Skin epidermis (tissue), 12 donors: ENCODE results near the gene KIRREL3.

Source experiments
- H3K27ac ChIP-seq, 21 experiments: fragments of 200-600 bp; sonication (generic) in 11 of 21; one replicate each; pipeline ENCODE4 v1.5.0; 2020; ENCODE audit warnings: mild to moderate bottlenecking in 3 of 21, inconsistent platforms in 2 of 21, moderate library complexity in 2 of 21
- H3K4me3 ChIP-seq, 7 experiments: fragments of 200-600 bp; sonication (generic) in 2 of 7; one replicate each; pipeline ENCODE4 v1.5.0; 2020; ENCODE audit warnings: inconsistent platforms in 2 of 7, mild to moderate bottlenecking in 2 of 7, moderate library complexity in 1 of 7

Gene KIRREL3

DNA sequence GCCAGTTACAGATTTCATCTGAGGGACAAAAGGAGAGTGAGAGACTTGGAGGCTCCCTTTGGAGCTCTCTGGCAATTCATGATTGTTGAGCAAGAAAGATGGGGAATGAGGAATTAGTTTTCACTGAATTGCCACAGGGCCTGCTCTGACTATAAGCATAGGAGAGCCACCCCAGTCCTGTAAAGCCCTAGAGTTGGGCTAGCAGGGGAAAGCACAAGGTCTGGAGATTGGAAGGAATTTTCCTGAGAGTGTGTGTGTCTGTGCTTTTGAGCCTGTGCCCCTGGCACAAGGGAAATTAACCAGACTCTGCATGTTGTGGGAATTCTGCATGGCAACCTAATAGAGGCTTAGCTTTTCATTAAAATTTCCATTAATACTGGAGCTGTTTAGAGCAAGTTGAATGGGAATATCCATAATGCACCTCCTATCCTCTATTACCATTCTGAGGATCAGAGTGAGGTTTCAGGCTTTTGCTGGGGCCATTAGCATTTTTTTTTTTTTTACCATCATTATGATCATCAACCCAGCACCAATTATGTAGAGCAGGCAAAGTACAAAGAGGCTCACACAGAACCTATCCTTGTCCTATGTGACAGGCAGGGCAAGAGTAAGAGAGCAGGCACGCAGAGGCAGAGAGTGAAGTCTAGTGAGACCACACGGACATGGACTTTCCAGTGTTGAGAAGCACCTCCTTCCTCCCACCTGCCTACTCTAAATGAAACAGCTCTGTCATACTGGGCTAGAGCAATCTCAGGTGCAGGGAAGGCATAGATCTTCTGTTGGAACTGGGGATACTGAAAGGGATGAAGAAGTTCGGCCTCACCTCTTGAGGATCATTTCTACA is 336.6 kb downstream of the KIRREL3 start:
- Histone ChIP-seq H3K27ac (no peak overlapping the region), H3K4me3 (no peak overlapping the region)

DNA sequence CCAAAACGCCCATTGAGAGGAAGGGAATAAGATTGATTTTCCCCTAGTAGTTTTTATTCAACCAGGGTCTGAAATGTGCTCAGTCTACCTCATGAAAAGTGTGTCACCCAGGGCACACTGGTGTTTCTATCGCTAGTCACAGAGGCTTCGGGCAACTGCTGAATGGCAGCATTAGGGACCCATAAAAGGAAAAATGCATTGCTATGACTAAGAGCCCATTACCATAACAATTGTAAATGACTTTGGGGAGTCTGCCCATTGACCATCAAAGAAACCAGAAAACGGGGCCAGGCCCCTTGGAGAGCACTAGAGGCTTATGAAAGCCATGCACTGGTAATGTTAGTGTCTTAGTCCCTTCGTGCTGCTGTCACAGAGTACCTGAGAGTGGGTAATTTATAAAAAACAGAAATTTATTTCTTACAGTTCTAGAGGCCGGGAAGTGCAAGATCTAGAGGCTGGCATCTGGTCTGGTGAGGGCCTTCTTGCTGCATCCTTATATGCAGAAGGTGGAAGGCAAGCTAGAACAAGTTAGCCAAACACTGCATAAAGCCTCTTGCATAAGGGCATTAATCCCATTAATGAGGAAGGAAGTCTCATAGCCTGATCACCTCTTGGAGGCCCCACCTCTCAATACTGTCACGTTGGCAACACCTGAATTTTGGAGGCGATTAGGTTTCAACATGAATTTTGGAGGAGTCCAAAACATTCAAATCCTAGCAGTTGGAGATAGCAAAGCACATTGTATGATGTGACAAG is 338.4 kb downstream of the KIRREL3 start:
- H3K27ac ChIP-seq, result no peak overlapping the region
- no peak overlapping the region for H3K4me3 ChIP-seq

DNA sequence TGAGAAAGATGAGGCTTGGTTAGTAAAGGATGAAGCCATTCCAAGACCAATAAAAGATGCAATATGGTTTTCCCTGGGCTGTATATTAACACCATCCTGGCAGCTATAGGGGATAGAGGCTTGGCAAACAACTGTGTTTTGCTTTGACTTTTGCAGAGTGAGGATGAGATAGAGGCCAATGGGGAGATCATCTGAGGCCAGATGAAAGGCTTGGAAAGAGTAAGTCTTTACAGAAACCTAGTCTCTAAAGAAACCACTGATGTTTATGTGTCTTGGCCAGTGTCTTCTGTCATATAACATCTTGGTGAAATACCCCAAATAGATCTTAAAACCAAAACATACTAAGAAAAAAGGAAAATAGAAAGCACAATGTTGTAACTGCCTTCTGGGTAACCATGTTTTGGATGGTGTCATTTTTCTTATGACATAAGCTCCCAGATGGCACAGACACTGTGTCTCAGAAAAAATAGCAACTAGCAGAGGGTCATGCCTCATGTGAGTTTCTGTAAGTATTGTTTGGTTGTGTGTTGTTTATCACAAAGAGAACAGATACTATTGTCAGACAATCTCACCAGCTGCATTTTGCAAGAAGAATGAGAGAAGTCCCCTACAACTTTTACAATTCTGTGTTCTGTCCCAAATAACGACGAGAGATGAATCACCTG is 339.7 kb downstream of the KIRREL3 start:
- Histone ChIP-seq H3K4me3 (no peak overlapping the region), H3K27ac (no peak overlapping the region)

DNA sequence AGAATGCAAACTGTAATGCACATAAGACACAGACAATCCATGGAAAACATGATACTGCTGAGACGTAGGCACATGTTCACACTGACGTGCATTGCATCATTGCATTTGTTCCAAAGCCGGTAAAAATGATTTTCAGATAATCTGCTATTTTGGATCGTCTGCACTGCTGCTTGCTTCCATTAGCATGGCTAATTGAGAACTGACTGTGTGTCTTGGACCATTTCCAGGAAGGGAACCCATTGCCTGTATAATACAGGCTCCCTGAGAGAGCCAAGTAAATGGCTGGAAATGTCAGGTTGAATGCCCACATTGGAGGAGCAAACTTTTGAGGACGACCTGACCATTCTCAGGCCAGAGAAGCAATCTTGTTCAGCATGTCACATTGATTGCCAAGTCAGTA is 340.2 kb downstream of the KIRREL3 start:
- H3K27ac ChIP-seq, result no peak overlapping the region
- no peak overlapping the region for H3K4me3 ChIP-seq

DNA sequence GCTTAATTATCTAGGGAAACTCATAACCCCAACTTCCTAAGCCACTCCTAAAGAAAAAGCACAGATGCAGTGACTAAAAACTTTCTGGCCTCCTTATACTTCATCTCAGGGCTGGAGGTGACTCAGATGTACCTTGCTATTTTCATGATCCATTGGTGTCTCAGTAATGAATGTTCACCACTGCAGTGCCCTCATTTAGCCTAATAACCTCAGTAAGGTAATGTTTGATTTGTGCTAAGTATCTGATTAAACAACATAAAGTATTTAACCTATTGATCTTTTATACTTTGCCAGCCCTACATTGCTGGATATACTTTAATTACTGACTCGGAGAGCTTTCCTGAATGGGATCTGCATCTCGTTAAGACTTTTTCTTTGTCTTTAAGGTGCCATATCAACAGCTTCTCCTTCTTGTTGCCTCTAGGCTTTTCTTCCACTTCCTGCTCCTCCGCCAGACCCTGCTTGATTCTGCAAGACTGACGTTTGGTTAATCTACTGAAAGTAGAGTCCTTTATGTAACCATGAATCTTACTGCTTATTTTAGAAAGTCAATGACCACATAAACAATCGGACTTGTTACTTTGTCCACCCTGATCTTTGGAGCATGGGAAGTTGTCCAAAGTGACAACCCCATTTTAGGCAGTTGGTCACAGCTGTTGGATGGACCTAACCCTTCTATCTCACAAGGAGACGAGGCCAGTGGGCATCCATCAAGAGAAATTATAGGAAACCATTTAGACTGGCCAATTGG is 342.1 kb downstream of the KIRREL3 start:
- Histone ChIP-seq H3K27ac (no peak overlapping the region), H3K4me3 (no peak overlapping the region)

DNA sequence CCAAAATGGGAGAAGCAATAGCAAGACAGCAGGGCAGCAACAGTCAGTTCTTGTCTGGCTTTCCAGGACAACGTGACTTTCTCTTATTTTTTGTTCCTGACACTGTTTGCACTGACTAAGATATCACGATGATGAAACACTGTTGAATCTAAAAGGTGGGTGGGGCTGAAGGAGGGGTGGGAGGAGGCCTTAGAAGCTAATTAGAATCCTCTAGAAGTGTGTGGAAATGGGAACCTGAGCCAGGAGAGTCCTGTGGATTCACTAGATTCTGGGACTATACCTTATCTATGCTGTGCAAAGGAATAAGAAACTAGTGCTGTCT is 344.8 kb downstream of the KIRREL3 start:
- no peak overlapping the region for H3K27ac ChIP-seq
- H3K4me3 ChIP-seq, result no peak overlapping the region

DNA sequence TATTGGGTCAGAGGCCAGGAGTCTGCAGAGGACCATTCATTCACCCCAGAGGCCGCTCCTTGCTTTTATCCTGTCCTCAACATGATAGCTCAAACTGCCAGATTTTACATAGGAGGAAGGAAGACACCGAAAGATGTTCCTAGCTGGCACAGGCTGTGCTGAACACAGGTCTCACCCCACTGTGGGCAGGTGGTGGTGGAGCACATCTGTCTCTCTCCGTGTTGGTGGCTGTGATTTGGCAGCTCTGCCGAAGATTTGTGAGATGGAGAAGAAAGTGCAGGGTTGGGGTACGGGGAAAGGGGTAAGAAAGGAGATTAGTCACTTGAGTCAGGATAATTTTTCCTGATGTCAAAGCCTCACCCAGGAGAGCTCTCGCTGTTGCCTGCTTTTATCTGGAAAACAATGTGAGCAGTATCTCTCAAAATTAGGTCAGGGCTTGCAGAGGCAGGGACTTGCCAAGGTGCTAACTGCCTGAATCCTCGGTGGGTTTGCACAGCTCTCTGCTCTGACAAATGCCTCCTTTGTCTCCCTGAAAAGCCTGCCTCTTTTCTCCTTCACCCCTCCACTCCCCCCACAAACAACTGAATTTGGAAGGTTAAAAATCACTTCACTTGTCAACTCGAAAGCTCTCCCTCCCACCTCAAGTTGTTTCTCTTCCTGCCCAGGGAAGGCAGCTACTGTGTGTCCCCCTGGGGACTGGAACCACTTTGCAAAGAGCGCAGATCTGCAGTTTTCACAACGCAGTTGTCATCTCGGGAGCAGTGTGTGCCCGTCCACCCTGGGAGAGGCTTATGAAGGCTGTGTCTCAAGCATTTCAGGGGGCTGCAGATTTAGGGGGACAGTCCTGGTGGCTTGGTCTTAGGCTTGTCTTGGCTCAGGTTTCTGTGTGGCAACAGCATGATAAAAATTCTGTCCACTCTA is 345.4 kb downstream of the KIRREL3 start:
- Histone ChIP-seq H3K27ac (no peak overlapping the region), H3K4me3 (no peak overlapping the region)

DNA sequence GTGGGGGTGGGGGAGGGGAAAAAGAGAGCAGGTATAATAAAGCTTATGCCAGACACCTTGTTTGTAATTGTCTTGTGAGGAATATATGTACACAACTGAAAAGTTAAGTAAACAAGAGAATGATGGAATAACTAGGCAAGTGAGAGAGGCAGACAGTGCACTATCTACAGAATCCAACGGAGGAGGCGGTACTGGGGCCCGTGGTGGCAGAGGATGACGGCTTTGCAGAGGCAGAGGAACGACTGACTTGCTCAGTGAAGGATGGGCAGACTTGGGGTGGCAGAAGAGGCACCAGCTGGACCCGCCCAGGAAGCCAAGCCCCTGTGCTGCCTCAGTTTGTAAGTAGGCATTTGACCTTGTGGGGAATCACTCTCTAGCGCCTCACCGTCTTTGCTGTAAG is 347.5 kb downstream of the KIRREL3 start:
- Histone ChIP-seq H3K4me3 (no peak overlapping the region), H3K27ac (no peak overlapping the region)

DNA sequence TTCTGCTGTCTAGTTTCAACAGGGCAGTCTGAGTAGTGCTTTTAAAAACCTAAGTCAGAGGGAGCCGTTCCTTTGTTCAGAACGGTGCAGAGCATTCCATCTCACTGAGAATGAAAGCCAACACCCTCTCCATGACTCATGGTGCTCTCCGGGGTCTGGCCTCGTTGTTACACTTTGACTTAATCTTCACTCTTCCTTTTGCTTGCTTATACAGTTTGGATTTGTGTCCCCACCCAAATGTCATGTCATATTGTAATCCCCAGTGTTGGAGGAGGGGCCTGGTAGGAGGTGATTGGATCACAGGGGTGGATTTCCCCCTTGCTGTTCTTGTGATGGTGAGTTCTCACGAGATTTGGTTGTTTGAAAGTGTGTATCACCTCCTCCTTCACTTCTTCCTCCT is 352.8 kb downstream of the KIRREL3 start:
- no peak overlapping the region for H3K4me3 ChIP-seq
- H3K27ac ChIP-seq, result peak overlapping the region in 4 of 21 experiments; percentile 9 to 75 (median 50)

DNA sequence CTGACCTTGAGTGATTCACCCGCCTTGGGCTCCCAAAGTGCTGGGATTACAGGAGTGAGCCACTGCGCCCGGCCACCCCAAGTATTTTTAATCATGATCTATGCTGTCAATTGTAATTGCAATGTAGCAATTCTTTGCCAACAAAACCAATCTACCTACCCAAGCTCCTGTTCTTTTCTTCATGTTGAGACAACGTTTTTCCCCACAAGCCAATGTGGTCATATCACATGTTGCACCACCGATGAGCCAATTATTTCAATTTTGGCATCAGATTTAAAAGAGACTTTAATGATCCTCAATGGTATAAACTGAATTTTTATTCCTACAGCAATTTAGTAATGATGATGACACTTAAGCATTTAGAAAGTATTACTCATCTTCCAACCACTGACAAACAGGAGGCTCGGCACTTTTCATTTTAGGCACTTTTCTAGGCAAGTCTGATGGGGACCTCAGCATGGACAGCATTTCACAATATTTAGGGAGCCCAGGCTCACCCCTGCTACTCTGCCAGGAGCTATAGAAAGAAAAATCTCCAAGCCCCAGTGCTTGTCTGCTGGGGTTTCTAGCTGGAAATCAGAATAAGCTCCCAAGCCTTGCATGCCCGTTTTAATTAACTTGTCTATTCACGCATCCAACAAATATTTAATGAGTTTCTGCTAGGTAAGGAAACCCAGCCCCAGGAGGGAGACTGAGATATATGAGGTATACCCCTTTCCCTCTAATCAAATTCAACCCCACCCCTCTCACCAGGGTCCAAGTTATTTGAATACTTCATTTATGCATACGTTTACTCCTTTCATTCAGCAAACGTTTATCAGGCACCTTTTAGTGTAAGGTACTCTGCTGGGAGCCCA is 353.6 kb downstream of the KIRREL3 start:
- no peak overlapping the region for H3K4me3 ChIP-seq
- peak overlapping the region in 5 of 21 experiments; percentile 5 to 75 (median 40) for H3K27ac ChIP-seq

DNA sequence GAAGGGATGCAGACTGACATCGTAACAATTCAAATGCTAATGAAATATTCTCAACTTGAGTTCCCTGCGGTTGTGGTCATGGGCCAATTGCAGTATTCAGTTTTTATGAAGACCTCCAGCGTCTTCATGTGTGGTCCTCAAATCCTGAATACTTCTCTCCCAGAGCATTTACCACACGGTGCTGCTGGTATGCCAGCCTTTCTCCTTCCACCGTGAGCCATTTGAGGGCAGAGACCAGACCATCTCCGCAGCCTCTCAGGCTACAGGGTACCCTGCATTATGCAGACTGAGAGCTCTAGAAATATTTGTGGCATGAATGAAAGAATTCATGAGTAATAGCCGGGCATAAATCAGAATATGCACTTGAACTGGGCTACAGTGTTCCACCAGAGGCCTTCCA is 355.4 kb downstream of the KIRREL3 start:
- H3K27ac ChIP-seq, result no peak overlapping the region
- H3K4me3 ChIP-seq, result no peak overlapping the region

DNA sequence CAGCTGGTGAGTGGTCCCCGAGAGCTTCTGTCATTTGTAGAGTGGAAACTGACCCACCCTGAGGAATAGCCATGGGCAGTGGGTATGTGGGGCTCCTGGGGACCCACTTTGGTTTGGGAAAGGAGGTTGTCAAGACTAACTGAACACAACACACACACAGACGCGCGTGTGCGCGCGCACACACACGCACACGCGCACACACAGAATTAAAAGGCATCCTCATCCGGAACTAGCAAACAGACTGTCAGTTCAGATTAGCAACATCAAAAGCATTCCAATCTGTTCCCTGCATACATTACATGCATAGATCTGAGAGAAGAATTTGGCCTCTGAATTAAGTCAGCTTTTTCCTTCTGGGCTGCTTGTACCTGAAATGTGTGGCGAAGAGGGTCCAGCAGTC is 360.4 kb downstream of the KIRREL3 start:
- Histone ChIP-seq H3K27ac (no peak overlapping the region), H3K4me3 (no peak overlapping the region)

DNA sequence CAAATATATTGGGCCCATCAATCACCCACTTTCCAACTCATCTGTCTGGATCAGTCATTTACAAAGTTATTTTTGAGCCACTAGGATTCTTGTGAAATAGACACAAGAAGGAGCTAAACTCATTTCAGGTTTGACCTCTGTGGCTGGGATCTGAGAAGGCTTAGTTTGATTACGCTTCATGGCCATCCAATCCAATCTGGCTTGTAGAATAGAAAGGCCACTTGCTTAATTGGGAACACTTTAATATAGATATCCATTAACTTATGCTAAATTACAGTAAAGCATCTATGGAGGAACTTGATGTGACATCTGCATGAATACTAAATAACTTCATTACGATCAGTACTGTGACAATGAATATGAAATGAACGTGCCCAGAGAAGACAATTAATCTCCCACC is 360.9 kb downstream of the KIRREL3 start:
- Histone ChIP-seq H3K27ac (no peak overlapping the region), H3K4me3 (no peak overlapping the region)

DNA sequence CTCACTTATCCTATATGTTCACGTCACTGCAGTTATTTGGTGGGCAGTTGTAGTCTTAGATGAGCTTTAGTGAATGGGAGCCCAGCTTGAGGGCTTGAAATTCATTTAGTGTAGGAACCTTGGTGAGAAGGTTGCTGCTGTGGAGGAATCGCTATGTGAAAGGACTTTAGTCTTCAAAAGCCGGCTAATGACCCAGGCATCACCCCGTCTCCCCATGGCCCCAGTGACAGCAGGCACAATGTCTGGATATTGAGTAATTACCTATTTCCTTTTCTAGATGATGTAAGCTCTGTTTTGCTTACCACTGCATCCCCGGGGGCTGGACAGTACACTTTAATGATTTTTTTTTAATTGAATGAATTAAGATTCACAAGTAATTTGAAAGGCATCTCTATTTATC is 361.9 kb downstream of the KIRREL3 start:
- no peak overlapping the region for H3K4me3 ChIP-seq
- no peak overlapping the region for H3K27ac ChIP-seq

DNA sequence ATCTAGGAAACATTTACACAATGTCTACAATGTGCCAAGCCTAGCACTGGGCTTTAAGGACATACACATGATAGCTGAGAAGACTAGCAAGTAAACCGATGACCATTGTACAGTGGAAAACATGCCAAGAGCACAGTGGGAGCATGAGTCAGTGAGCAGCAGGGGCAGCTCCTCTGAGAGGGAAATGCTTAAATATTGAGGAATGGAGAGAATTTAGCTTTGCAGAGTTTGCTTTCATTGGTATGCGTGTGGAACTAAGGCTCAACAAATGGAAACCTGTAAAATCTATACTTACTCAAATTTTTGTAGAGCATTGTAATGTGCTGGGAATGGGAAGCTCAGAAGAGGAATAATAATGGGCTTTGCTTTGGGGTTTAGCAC is 362.8 kb downstream of the KIRREL3 start:
- H3K4me3 ChIP-seq, result no peak overlapping the region
- no peak overlapping the region for H3K27ac ChIP-seq

DNA sequence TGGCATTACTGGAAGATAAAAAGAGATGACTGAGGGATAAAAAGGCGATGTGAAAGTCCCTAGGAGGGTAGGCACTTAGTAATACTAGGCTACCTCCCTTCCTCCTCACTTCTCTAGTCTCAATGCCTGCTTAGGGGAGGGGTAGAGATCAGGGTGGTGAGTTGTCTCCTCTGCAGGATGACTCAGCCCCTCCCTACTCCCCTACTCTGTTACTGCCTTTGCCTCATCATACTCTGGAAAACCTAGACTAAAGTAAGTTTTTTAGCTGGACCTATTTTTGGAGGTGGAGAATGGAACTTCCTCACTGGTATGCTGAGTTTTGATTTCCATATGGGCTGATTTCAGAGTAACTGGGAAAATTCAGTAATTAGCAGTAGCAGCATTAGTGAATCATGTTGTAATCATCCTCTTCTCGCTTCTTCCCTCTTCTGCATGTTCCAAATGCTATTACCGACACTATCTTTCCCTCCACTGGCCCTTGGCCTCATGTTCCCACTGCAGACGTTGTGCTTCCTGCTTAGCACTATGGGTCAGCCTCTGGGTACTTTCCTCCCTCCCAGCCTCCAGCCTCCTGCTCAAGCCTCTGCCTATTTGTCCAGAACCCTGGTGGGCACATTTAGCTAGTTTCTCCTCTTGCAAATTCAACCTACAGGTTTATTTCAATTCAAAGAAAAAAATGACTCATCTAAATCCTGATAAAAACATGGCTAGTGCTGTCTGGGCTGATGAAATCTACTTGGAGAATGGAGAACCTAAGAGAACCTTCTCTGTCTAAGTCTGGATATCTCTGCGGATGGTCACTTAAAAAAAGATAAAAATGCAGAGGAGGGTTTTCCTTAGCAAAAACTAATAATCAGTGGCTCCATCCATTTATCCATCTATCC is 363.4 kb downstream of the KIRREL3 start:
- Histone ChIP-seq H3K4me3 (no peak overlapping the region), H3K27ac (no peak overlapping the region)

DNA sequence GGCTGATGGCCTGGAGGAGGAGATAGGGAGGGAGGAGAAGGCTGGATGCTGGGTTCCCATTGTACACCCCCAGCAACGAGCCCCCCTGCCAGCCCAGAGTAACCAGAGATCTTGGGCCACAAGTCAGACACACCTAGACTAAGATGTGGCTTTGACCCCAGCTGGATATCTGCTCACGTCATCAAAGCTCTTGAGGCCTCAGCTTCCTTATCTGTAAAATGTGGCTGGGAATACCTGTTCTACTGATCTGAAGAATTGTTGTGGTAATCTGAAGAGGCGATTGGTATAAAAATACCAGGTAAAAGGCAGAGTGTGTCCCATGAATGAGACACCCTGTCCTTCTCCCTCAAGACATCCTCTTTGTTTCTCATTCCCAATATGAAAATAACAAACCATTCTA is 365.1 kb downstream of the KIRREL3 start:
- no peak overlapping the region for H3K27ac ChIP-seq

More for the DNA sequence above, 365.1 kb downstream of the KIRREL3 start:
- H3K4me3 ChIP-seq, result no peak overlapping the region
